Endometrium (tissue), 2 donors: ENCODE data around the gene YRDC.
"Not testable (repeated sequence)": the region's sequence is repeated elsewhere in the genome, so short reads cannot be mapped to it uniquely, and the experiment has no call there.

ENCODE experiments used
- FAIRE-seq: peaks from 2 replicates; lab custom pipeline; 2012; peaks lifted over from hg19 to GRCh38; lab: Jason Lieb, UNC
- donor health status: control.
- donor health status: control.

YRDC gene

DNA sequence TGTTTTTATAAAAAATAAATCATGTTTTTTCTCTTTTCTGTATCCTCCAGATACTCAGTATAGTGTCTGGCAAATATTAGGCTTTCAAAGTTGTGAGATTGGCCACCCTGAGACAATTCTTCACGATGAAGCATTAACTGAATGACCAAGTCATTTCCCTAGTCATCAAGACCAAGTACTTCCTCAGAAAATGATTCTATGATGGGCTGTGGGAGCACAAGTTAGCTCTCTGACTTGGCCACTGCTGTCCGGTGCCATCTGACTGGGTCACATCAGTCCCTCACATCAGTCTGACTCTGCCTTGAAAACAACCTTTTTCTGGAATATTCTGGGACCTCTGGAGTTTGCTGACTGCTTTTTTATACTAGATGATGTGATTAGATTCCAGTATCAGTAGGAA, 13.5 kb upstream of the YRDC start:
- FAIRE-seq, result no peak

- no peak for FAIRE-seq
These were observed 9.5 kb upstream of the YRDC start for GRCh38 chr1:37817481-37817880.

DNA sequence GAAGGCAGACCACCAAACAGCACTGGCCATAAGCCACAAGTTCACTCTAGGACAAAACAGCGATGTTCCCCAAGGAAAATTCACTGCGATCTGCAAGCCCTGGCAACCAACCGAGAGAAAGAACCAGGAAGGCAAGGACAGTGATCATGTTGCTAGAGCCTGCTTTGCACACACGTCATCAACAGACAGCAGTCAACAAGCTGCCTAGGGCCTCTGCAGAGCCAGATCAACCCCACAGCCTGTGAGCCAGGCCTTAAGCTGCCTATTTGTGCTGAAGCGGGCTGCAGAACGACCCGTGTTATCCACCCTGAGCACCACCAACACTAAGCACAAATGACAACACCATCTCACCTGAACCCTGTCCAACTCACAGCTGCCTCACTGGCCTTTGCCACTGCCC, 6.2 kb upstream of the YRDC start:
- FAIRE-seq, result no peak

GRCh38 chr1:37813529-37814145, 5.6 kb upstream of the YRDC start:
- FAIRE-seq, result no peak

GRCh38 chr1:37811027-37811655, 3.1 kb upstream of the YRDC start:
- no peak for FAIRE-seq

GRCh38 chr1:37809942-37810341, 1.9 kb upstream of the YRDC start:
- no peak for FAIRE-seq

DNA sequence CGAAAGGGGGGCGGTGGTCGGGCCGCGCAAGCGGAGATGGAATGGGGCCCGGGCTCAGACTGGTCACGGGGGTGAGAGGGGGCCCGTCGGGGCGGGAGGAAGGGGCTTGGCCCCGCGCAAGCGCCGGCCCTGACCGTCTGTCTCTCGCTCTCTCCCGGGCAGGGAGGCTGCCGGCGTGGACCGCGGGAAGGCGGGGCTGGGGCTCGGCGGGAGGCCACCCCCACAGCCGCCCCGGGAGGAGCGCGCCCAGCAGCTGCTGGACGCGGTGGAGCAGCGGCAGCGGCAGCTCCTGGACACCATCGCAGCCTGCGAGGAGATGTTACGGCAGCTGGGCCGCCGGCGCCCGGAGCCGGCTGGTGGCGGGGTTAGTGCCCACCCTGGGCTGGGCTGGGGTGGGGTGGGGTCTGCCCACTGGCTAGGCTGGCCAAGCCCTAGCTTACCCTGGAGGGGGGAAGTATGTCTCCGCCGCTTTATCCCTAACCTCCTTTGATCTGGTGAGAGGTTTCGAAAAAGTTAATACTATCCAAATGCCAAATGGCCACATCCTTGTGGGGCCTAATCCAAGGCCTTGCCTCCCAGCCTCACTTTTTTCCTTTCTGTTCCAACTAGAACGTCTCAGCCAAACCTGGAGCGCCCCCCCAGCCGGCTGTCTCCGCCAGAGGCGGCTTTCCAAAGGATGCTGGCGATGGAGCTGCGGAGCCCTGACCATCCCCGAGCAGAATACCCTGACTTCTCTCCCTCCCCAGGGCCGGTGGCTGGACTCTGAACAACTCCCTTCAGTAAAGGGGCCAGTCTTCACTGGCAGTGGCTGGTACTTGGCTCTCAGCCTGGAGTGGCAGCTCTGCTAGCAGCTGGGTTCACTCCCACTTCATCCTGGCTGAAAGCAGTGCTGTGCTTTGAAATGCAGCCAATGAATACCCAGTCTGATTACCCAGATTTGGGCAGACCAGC, 636 bp upstream of the YRDC start:
- no peak for FAIRE-seq

- no peak for FAIRE-seq
These were observed 821 bp downstream of the YRDC start for GRCh38 chr1:37807220-37807554.

DNA sequence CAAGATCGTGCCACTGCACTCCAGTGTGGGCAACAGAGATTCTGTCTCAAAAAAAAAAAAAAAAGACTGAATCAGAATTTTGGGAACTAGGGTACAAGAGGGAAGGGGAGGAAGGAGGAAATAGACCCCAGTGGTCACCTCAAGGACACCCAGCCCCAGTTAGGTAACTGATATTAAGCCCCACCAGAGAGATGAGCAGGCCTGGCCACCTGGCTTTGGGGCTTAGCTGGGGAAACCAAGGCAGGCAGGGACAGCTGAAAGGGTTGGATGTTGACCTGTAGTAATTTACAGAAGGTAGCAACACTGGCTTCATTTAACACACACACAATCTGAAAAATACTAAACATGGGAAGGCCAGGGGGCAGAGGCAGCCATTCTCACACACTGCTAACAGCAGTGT, 5.6 kb downstream of the YRDC start:
- no peak for FAIRE-seq

GRCh38 chr1:37797750-37798345, 10.2 kb downstream of the YRDC start:
- no peak for FAIRE-seq

DNA sequence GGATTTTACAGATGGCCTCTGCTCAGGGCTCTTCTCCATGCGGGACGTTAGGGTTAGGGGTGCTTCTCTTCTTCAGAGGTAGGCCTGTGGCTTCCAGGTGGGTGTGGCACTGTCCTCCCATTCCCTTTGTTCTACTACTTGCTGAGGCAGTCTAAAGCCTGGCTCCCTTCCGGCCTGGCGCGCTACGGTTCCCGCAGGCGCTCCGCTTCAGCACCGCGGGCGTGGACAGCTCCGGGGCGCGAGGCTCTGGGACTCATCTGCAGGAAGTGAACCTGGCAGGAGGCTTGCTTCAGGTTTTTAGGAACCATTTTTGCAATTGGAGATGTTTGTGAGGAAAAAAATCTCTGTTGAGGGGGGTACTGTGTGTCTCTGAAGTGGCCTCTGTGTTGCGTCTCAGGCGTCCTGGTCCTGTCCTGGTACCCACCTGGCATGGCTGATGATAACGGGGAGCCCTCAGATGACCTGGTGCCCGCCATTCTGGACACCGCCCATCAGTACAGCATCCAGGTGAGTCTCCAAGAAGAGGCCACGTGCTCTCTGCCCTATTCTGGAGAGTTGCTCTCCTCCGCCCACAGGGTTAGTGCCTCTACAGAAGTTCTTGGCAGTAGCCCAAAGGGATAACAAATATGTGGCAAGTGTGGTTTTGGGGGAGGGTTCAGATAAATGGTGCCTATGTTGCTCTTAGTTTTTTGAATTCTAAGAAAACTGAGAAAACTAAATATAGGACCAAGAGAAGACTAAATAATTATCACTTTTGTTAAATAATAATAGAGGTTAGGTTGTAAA, 12.5 kb downstream of the YRDC start:
- no peak for FAIRE-seq

DNA sequence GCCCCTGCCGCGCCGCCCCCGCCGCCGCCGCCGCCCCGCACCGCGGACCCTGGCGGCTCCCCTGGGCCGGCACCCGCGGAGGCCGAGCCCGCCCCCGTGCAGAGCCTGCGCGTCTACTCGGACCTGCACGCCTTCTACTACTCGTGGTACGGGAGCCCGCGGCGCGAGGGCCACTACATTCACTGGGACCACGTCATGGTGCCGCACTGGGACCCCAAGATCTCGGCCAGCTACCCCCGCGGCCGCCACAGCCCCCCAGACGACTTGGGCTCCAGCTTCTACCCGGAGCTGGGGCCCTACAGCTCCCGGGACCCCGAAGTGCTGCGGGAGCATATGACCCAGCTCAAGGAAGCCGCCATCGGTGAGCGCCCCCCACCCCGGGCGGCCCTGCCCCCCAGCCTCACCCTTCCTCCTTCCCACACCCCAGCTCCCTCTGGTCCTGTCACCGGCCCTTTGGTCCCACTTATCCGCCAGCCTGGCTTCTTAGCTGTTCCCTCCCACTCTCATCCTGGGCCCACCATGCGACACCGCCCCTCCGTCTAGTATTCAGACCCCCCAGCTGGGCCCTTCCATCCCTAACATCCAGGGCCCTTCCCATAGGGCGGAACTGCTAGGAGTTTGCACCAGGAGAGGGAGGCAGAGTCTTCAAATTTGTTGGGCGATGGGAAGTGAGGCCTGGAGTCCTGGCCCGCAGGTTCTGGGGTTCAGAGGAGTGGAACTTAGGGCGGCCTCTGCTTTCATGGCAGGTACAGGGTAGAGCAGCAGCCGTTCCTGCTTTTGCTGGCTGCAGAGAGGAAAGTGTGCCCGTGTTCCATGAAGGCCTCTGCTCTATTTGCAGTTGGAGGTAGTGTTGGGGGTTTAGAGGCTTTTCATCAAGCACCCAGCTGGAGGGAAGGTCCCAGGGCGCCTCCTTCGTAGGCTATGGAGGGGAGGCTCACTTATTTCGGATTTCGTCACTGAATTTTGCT, 13.4 kb downstream of the YRDC start:
- no peak for FAIRE-seq

- FAIRE-seq, result no peak
These were observed 14.1 kb downstream of the YRDC start, which contains the start of gene MANEAL for GRCh38 chr1:37793773-37794371. TSS of gene MANEAL (plus strand) at chr1:37793847. CDS start at chr1:37794183, 336 bp downstream.

DNA sequence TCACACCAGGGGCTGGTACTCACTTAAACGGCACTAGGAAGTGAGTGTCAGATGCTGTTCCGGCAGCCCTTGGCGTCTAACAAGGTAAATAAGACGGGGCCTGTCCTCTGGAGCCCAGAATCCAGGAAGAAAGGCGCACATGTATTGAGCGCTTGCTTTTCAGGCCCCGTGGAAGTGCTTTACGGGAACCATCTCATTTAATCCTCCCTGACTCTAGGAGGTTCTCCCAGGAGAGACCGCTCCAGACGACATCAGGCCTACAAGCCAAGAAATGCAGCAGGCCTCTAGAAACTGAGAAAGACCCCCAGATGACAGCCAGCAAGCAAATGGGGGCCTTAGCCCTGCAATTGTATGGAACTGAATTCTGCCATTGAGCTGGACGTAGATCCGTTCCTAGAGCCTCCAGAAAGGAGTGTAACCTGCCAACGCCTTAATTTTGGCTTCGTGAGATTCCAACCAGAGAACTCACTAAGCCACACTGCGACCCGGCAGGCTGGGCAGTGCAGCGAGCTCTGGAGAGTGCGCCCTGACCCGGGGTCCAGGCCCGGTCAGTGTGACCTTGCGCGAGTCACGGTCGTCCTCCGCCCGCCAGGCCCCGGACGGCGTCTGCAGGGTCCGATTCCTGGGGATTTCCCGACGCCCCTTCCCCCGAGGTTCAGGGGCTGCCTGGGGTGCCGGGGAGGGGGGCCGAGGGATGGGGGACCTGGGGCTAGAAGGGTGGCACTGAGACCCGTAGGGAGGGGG, 14.9 kb downstream of the YRDC start:
- FAIRE-seq, result no peak

DNA sequence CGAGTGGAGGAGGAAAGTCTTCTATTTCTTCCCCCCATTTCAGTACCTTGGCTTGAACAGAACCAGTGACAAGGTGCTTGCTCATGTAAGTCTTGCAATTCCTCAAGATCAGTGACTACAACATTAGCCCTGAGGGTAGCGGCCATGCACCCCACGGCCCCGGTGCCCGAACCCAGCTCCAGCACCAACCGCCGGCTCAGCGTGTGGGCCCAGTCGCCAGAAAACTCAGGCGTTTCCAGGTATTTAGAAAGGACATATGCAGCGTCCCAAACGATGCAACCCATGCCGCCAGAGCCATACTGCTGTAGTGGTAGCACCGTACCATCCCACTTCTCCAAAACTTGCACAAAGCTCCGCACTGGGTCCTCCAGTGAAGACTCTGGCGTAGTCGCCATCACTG, 25.5 kb downstream of the YRDC start:
- no peak for FAIRE-seq

- no peak for FAIRE-seq
These were observed 29.4 kb downstream of the YRDC start for GRCh38 chr1:37778654-37779053.

DNA sequence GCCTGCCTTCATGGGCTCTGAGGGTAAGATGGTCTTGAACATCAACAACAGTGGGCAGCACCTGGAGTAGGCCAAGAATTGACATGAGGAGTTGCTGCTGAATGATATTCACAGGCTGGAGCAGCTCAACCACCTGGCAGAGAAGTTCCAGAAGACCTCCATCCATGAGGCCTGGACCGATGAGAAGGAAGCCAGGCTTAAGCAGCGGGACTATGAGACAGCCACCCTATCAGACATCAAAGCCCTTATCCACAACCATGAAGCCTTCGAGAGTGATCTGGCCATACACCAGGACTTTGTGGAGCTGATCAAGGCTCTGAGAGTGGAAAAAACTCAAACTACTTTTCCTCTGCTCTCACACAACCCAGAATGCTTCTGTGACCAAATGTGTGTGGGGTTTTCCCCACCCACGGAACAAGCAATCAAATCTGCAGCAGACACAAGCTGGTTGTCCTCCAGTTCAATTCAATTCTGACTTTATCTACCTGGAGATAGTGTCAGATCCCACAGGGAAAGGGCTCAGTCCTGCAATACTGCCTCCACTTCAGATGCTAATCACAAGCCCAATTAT, 31.0 kb downstream of the YRDC start:
- FAIRE-seq, result no peak

GRCh38 chr1:37771440-37771839, 36.6 kb downstream of the YRDC start:
- not testable (repeated sequence) for FAIRE-seq

- no peak for FAIRE-seq
These were observed 40.5 kb downstream of the YRDC start for GRCh38 chr1:37767488-37767887.
